Esophagus (tissue), 2 donors: ENCODE measurements around the gene ADAMTS18. TPM values are rescaled to one million over a fixed set of nuclear protein-coding genes. Genes with fewer than 3 reads are reported as not detected.

ENCODE experiments used
- H3K27ac ChIP-seq, 2 donors: one replicate each; pipeline ENCODE4 v1.5.1; 2013; ENCODE audit warnings: low read depth in 2 of 2, mild to moderate bottlenecking in 2 of 2, inconsistent platforms in 1 of 2, low read length in 1 of 2, moderate library complexity in 1 of 2
- H3K27me3 ChIP-seq, 2 donors: one replicate each; pipeline ENCODE4 v1.6.1; 2013; ENCODE audit warnings: low read length in 2 of 2, control low read depth in 1 of 2, mild to moderate bottlenecking in 1 of 2; ENCODE audit not compliant: insufficient read depth in 2 of 2, control insufficient read depth in 1 of 2
- H3K36me3 ChIP-seq, 2 donors: one replicate each; pipeline ENCODE4 v1.6.1; 2013; ENCODE audit warnings: low read length in 1 of 2; ENCODE audit not compliant: control insufficient read depth in 2 of 2, insufficient read depth in 2 of 2
- H3K4me1 ChIP-seq, 2 donors: one replicate each; pipeline ENCODE4 v1.6.1; 2013; ENCODE audit warnings: low read length in 1 of 2; ENCODE audit not compliant: control insufficient read depth in 2 of 2, insufficient read depth in 2 of 2
- H3K4me3 ChIP-seq, 2 donors: one replicate each; pipeline ENCODE4 v1.5.1; 2013; ENCODE audit warnings: low read length in 2 of 2, mild to moderate bottlenecking in 2 of 2, low read depth in 1 of 2, moderate library complexity in 1 of 2
- H3K9me3 ChIP-seq, 2 donors: one replicate each; pipeline ENCODE4 v1.6.1; 2013; ENCODE audit warnings: mild to moderate bottlenecking in 2 of 2, low read depth in 1 of 2, low read length in 1 of 2, moderate library complexity in 1 of 2; ENCODE audit not compliant: control insufficient read depth in 2 of 2, insufficient read depth in 1 of 2
- WGBS, 2 donors: extraction: QIAGEN DNeasy Blood & Tissue Kit; methylation state at CpG; one replicate each; pipeline ENCODE4 v1.1.7; 2013; 5-methylcytosine and 5-hydroxymethylcytosine counted together
- polyA plus RNA-seq, 2 donors: library from polyadenylated mRNA; stranded (reverse); fragments of 200-250 nt; gene quantifications; one replicate each; pipeline ENCODE4 v1.2.3, GENCODE V29; 2013
- donor health status: healthy with polysubstance abuse.
- donor health status: Bipolar disorder and iron deficiency.

Gene ADAMTS18
- polyA plus RNA-seq, 2 donors = under 0.01 to 0.02 TPM

- Histone ChIP-seq H3K27me3 (no peaks in the 10 kb centered on the region), H3K4me3 (no peak overlapping the region), H3K36me3 (no peaks in the 10 kb centered on the region), H3K27ac (no peak overlapping the region), H3K4me1 (no peaks in the 10 kb centered on the region), H3K9me3 (no peaks in the 10 kb centered on the region)
- WGBS, 2 donors = 20 to 49% methylated on average over 2 of the region's 2 CpGs
Measured at GRCh38 chr16:77323695-77324094, 111.1 kb downstream of the ADAMTS18 start.

- Histone ChIP-seq H3K36me3 (no peaks in the 10 kb centered on the region), H3K4me3 (no peak overlapping the region), H3K27me3 (no peaks in the 10 kb centered on the region), H3K9me3 (no peaks in the 10 kb centered on the region), H3K27ac (no peak overlapping the region), H3K4me1 (no peaks in the 10 kb centered on the region)
- 41 to 42% methylated on average over 2 of the region's 2 CpGs for WGBS, 2 donors
Measured at GRCh38 chr16:77322757-77323156, 112.1 kb downstream of the ADAMTS18 start.

GRCh38 chr16:77317059-77317458 lies 117.8 kb downstream of the ADAMTS18 start:
- no peak overlapping the region for H3K27ac ChIP-seq
- WGBS, 2 donors = 84 to 89% methylated on average over 2 of the region's 2 CpGs
- H3K9me3 ChIP-seq = no peaks in the 10 kb centered on the region
- H3K4me3 ChIP-seq = no peak overlapping the region
- no peaks in the 10 kb centered on the region for H3K27me3 ChIP-seq
- H3K36me3 ChIP-seq = no peaks in the 10 kb centered on the region
- H3K4me1 ChIP-seq = no peaks in the 10 kb centered on the region

GRCh38 chr16:77310877-77311276 lies 124.0 kb downstream of the ADAMTS18 start:
- Histone ChIP-seq H3K9me3 (no peaks in the 10 kb centered on the region), H3K27ac (no peak overlapping the region), H3K27me3 (no peaks in the 10 kb centered on the region), H3K36me3 (no peaks in the 10 kb centered on the region), H3K4me3 (no peak overlapping the region), H3K4me1 (no peaks in the 10 kb centered on the region)
- 66% methylated on average over 1 of the region's 1 CpG for WGBS, 2 donors

- no peaks in the 10 kb centered on the region for H3K27me3 ChIP-seq
- no peaks in the 10 kb centered on the region for H3K4me1 ChIP-seq
- H3K9me3 ChIP-seq = no peaks in the 10 kb centered on the region
- no peaks in the 10 kb centered on the region for H3K36me3 ChIP-seq
- H3K4me3 ChIP-seq = no peak overlapping the region
- no peak overlapping the region for H3K27ac ChIP-seq
- 13 to 17% methylated on average over 1 of the region's 1 CpG for WGBS, 2 donors
Measured at GRCh38 chr16:77308163-77308561, 126.7 kb downstream of the ADAMTS18 start.

- WGBS, 2 donors = 56 to 58% methylated on average over 8 of the region's 8 CpGs
- Histone ChIP-seq H3K9me3 (no peaks in the 10 kb centered on the region), H3K4me1 (no peaks in the 10 kb centered on the region), H3K36me3 (no peaks in the 10 kb centered on the region), H3K4me3 (no peak overlapping the region), H3K27ac (no peak overlapping the region), H3K27me3 (no peaks in the 10 kb centered on the region)
Measured at GRCh38 chr16:77307426-77308162, 127.2 kb downstream of the ADAMTS18 start.

GRCh38 chr16:77306075-77306474 lies 128.8 kb downstream of the ADAMTS18 start:
- Histone ChIP-seq H3K4me3 (no peak overlapping the region), H3K27me3 (no peaks in the 10 kb centered on the region), H3K27ac (no peak overlapping the region), H3K36me3 (no peaks in the 10 kb centered on the region), H3K4me1 (no peaks in the 10 kb centered on the region), H3K9me3 (no peaks in the 10 kb centered on the region)
- 77 to 81% methylated on average over 3 of the region's 3 CpGs for WGBS, 2 donors

GRCh38 chr16:77304877-77305276 lies 130.0 kb downstream of the ADAMTS18 start:
- Histone ChIP-seq H3K36me3 (no peaks in the 10 kb centered on the region), H3K9me3 (no peaks in the 10 kb centered on the region), H3K27ac (no peak overlapping the region), H3K27me3 (no peaks in the 10 kb centered on the region), H3K4me1 (no peaks in the 10 kb centered on the region), H3K4me3 (no peak overlapping the region)
- 64 to 70% methylated on average over 2 of the region's 2 CpGs for WGBS, 2 donors

- H3K4me1 ChIP-seq = no peaks in the 10 kb centered on the region
- H3K36me3 ChIP-seq = no peaks in the 10 kb centered on the region
- H3K4me3 ChIP-seq = no peak overlapping the region
- H3K9me3 ChIP-seq = no peaks in the 10 kb centered on the region
- no peaks in the 10 kb centered on the region for H3K27me3 ChIP-seq
- no peak overlapping the region for H3K27ac ChIP-seq
- 94 to 97% methylated on average over 2 of the region's 2 CpGs for WGBS, 2 donors
Measured at GRCh38 chr16:77304134-77304533, 130.7 kb downstream of the ADAMTS18 start.

- H3K9me3 ChIP-seq = no peaks in the 10 kb centered on the region
- H3K36me3 ChIP-seq = no peaks in the 10 kb centered on the region
- no peaks in the 10 kb centered on the region for H3K27me3 ChIP-seq
- no peaks in the 10 kb centered on the region for H3K4me1 ChIP-seq
- H3K27ac ChIP-seq = no peak overlapping the region
- 76% methylated on average over 1 of the region's 1 CpG for WGBS, 2 donors
- no peak overlapping the region for H3K4me3 ChIP-seq
Measured at GRCh38 chr16:77302674-77303073, 132.2 kb downstream of the ADAMTS18 start.
